Measurements from ENCODE around the gene OR4K15. TPM values are rescaled to one million over a fixed set of nuclear protein-coding genes. Genes with fewer than 3 reads are reported as not detected.

OR4K15 gene
- total RNA-seq, 1 experiment from 2014 or later, result not detected

DNA sequence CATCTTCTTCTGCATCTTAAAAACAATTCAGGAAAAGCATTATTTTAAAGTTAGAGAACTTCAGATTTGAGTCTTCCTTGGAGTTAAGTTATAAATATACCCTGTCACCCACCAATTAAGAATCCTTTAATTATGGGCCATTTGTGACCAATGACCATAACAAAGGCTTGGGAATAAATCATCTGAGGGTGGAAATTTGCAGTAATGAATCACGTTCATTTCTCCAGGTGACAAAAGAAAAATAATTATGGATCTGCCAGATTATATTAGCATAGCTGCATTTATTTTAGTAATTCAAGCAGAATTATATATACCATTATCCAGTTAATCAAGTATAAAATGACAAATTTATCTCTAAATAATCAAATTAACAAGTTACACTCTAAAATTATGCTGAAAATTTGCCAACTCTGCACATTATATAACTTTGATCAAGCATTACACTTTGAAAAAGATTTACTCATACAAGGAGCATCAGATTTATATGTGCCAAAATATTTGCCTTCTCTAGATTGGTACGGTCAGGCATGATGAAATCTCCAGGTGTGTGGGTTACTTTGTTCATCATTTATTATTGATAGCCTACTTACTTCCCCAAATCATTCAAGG lies 44.0 kb downstream of the OR4K15 start, which contains the start of gene OR4K14:
OR4K14 (minus strand) TSS at position 51 of the 609 bp plus-strand sequence. CDS start 4,114 bp downstream, outside the sequence.
- H3K79me2 ChIP-seq (ENCODE audit: insufficient read depth, low read length), result no peaks in the 10 kb centered on the region
- H2BK12ac ChIP-seq (ENCODE audit: insufficient read length, low read depth, low read length), result no peak within 1 kb of the TSS
- H3K27ac Mint-ChIP-seq, result no peak within 1 kb of the TSS
- no peaks in the 10 kb centered on the region for H3K27me3 Mint-ChIP-seq (ENCODE audit: low read depth)
- H2BK120ac ChIP-seq (ENCODE audit: low read depth, low read length, poor library complexity, severe bottlenecking), result no peak within 1 kb of the TSS
- no peaks in the 10 kb centered on the region for H3K4me1 Mint-ChIP-seq
- no peak within 1 kb of the TSS for H3K56ac ChIP-seq (ENCODE audit: insufficient read length, low read depth, low read length)
- H2AFZ ChIP-seq (ENCODE audit: low read length), result no peak within 1 kb of the TSS
- H3K18ac ChIP-seq (ENCODE audit: insufficient read length, low read depth, low read length), result no peak within 1 kb of the TSS
- no peaks in the 10 kb centered on the region for H3K79me1 ChIP-seq (ENCODE audit: insufficient read depth, low read depth, low read length, poor library complexity, severe bottlenecking)
- no peaks in the 10 kb centered on the region for H3K27me3 ChIP-seq (ENCODE audit: insufficient read depth, low read length)
- no peak within 1 kb of the TSS for H3T11ph ChIP-seq (ENCODE audit: low read length)
- no peak within 1 kb of the TSS for H3K4me3 Mint-ChIP-seq
- H2BK5ac ChIP-seq (ENCODE audit: insufficient read length, low read length), result no peak within 1 kb of the TSS
- H4K5ac ChIP-seq (ENCODE audit: insufficient read length, low read depth, low read length), result no peak within 1 kb of the TSS
- DNase-seq, result no peak
- H3K36me3 Mint-ChIP-seq (ENCODE audit: insufficient read depth in 1 of 3, low read depth in 3 of 3), result peaks cover 0 to 15% (median 3%) of the 10 kb centered on the region in 3 experiments; a peak in 5 of 7 replicates
- H3K27ac ChIP-seq (ENCODE audit: insufficient read length, low read depth, low read length), result no peak within 1 kb of the TSS
- H4K20me1 ChIP-seq (ENCODE audit: control insufficient read depth, insufficient read depth, insufficient read length), result no peaks in the 10 kb centered on the region
- peaks cover 58% of the 10 kb centered on the region for H3K9me3 ChIP-seq (ENCODE audit: control insufficient read depth, low read depth, low read length)
- no peaks in the 10 kb centered on the region for H3K4me1 ChIP-seq (ENCODE audit: insufficient read depth, low read length)
- no peak within 1 kb of the TSS for H3K4ac ChIP-seq (ENCODE audit: low read depth, low read length)
- H2BK15ac ChIP-seq (ENCODE audit: low read depth, low read length), result no peak within 1 kb of the TSS
- H2AK5ac ChIP-seq (ENCODE audit: insufficient read length, low read length), result no peak within 1 kb of the TSS
- H3K9ac ChIP-seq (ENCODE audit: extremely low read depth, insufficient read length, low read length), result no peak within 1 kb of the TSS
- TF ChIP-seq CTCF (conservative IDR thresholded peaks at IDR 0.05), result no peak
- peaks cover 81 to 88% of the 10 kb centered on the region in 2 experiments for H3K9me3 Mint-ChIP-seq
- H2BK20ac ChIP-seq (ENCODE audit: low read depth, low read length, poor library complexity, severe bottlenecking), result no peak within 1 kb of the TSS
- WGBS (ENCODE audit: extremely low coverage, insufficient read length, low lambda C conversion rate), result no CpG with 5 or more reads among the region's 2 CpGs
- no peaks in the 10 kb centered on the region for H3K23me2 ChIP-seq (ENCODE audit: insufficient read length, low read depth, low read length, poor library complexity, severe bottlenecking)
- no peak within 1 kb of the TSS for H4K8ac ChIP-seq (replicated peaks; ENCODE audit: insufficient read length, low read depth, low read length)
- no peak within 1 kb of the TSS for H3K14ac ChIP-seq (ENCODE audit: insufficient read depth, low read length)
- H3K23ac ChIP-seq (ENCODE audit: insufficient read length, low read depth, low read length), result no peak within 1 kb of the TSS
- no peak within 1 kb of the TSS for H4K91ac ChIP-seq (ENCODE audit: insufficient read length, low read depth, low read length)
- H3K4me2 ChIP-seq (ENCODE audit: insufficient read depth, insufficient read length, low read length), result no peak within 1 kb of the TSS

Other genes starting within 250 kb of the OR4K15 start
- gene OR4Q3, start 232.0 kb upstream of the OR4K15 start, total RNA-seq (2021), result not detected in 2 replicates
- not detected in 2 replicates for gene OR4M1, start 202.1 kb upstream of the OR4K15 start, total RNA-seq (2021)
- not detected in 2 replicates for gene OR4N2, start 171.8 kb upstream of the OR4K15 start, total RNA-seq (2021)
- gene OR4K2, start 100.4 kb upstream of the OR4K15 start, total RNA-seq (2021), result not detected in 2 replicates
- gene OR4K5, start 55.0 kb upstream of the OR4K15 start, total RNA-seq (2021), result not detected in 2 replicates
- gene OR4K1, start 44.7 kb upstream of the OR4K15 start, total RNA-seq (2021), result not detected in 2 replicates
- gene OR4Q2, start 26.6 kb downstream of the OR4K15 start, total RNA-seq (2021), result not detected in 2 replicates
- not detected in 2 replicates for gene OR4K14, start 43.7 kb downstream of the OR4K15 start, total RNA-seq (2021)
- gene OR4K13, start 60.4 kb downstream of the OR4K15 start, total RNA-seq (2021), result not detected in 2 replicates
- gene OR4L1, start 84.5 kb downstream of the OR4K15 start, total RNA-seq (2021), result not detected in 2 replicates
- gene OR4K17, start 135.1 kb downstream of the OR4K15 start, total RNA-seq (2021), result not detected in 2 replicates
- gene OR4N5, start 163.2 kb downstream of the OR4K15 start, total RNA-seq (2021), result not detected in 2 replicates
- not detected in 2 replicates for gene OR11G2, start 215.3 kb downstream of the OR4K15 start, total RNA-seq (2021)
- gene OR11H6, start 248.1 kb downstream of the OR4K15 start, total RNA-seq (2021), result not detected in 2 replicates